Neuronal stem cell (in vitro differentiated cells): Measurements from ENCODE around the gene SRSF9.

Source experiments
- DNase-seq: peaks from one replicate; pipeline ENCODE4 v3.0.0-alpha.2; 2013; ENCODE audit warnings: low spot score
- H2AFZ ChIP-seq: one replicate; pipeline ENCODE4 v1.6.1; 2013; ENCODE audit warnings: mild to moderate bottlenecking, low read length, inconsistent platforms
- H2AK5ac ChIP-seq: 2 replicates; pipeline ENCODE4 v1.6.1; 2013; ENCODE audit warnings: low read depth, mild to moderate bottlenecking, inconsistent platforms, low read length, moderate library complexity, mixed read lengths
- H2BK120ac ChIP-seq: 2 replicates; pipeline ENCODE4 v1.6.1; 2013; ENCODE audit warnings: low read depth, mild to moderate bottlenecking, inconsistent platforms, low read length, moderate library complexity, mixed read lengths
- H2BK12ac ChIP-seq: one replicate; pipeline ENCODE4 v1.6.1; 2013; ENCODE audit warnings: low read length, inconsistent platforms
- H2BK15ac ChIP-seq: 2 replicates; pipeline ENCODE4 v1.6.1; 2013; ENCODE audit warnings: mild to moderate bottlenecking, low read length, inconsistent platforms, mixed read lengths
- H2BK5ac ChIP-seq: one replicate; pipeline ENCODE4 v1.6.1; 2013; ENCODE audit warnings: inconsistent platforms, mild to moderate bottlenecking, low read length, moderate library complexity
- H3K14ac ChIP-seq: one replicate; pipeline ENCODE4 v1.6.1; 2013; ENCODE audit warnings: low read length, inconsistent platforms
- H3K18ac ChIP-seq: 2 replicates; pipeline ENCODE4 v1.6.1; 2013; ENCODE audit warnings: low read length, inconsistent platforms
- H3K23ac ChIP-seq: 2 replicates; pipeline ENCODE4 v1.6.1; 2013; ENCODE audit warnings: low read depth, mild to moderate bottlenecking, mixed read lengths, low read length, inconsistent platforms; ENCODE audit not compliant: poor library complexity
- H3K27ac ChIP-seq: replicated peaks from 3 replicates; pipeline ENCODE4 v1.5.1; 2013; ENCODE audit warnings: low read length, inconsistent platforms
- H3K27me3 ChIP-seq, 3 experiments: 2 replicates each; pipeline ENCODE4 v1.6.1; 2013; ENCODE audit warnings: low read length in 3 of 3, mild to moderate bottlenecking in 2 of 3, inconsistent platforms in 1 of 3, low read depth in 1 of 3, mixed read lengths in 1 of 3, moderate library complexity in 1 of 3; ENCODE audit not compliant: control insufficient read depth in 3 of 3, insufficient read depth in 3 of 3
- H3K36me3 ChIP-seq, 2 donors: replicated peaks in 1 of 2; 2 replicates each; pipeline ENCODE4 v1.6.1; 2013; ENCODE audit warnings: low read length in 2 of 2; ENCODE audit not compliant: control insufficient read depth in 2 of 2, insufficient read depth in 2 of 2
- H3K4ac ChIP-seq: 2 replicates; pipeline ENCODE4 v1.6.1; 2013; ENCODE audit warnings: inconsistent platforms, mild to moderate bottlenecking, low read length, moderate library complexity
- H3K4me1 ChIP-seq, 2 donors: 1 replicate in 1 of 2; 2 replicates in 1 of 2; pipeline ENCODE4 v1.6.1; 2013; ENCODE audit warnings: low read length in 2 of 2, low read depth in 1 of 2; ENCODE audit not compliant: control insufficient read depth in 2 of 2, insufficient read depth in 1 of 2
- H3K4me2 ChIP-seq: one replicate; pipeline ENCODE4 v1.6.1; 2013; ENCODE audit warnings: mild to moderate bottlenecking, low read length, inconsistent platforms; ENCODE audit not compliant: insufficient read depth, poor library complexity, severe bottlenecking
- H3K4me3 ChIP-seq, 2 donors: 2 replicates each; pipeline ENCODE4 v1.5.1; 2013; ENCODE audit warnings: low read length in 2 of 2, mild to moderate bottlenecking in 2 of 2, inconsistent platforms in 1 of 2, moderate library complexity in 1 of 2
- H3K79me1 ChIP-seq: one replicate; pipeline ENCODE4 v1.6.1; 2013; ENCODE audit warnings: low read depth, mild to moderate bottlenecking, inconsistent platforms, low read length, moderate library complexity
- H3K9ac ChIP-seq: one replicate; pipeline ENCODE4 v1.6.1; 2013; ENCODE audit warnings: mild to moderate bottlenecking, low read depth, low read length, inconsistent platforms; ENCODE audit not compliant: poor library complexity
- H3K9me3 ChIP-seq, 2 donors: replicated peaks in 1 of 2; 2 replicates each; pipeline versions ENCODE3 to v1.6.1; 2013; ENCODE audit warnings: low read length in 2 of 2, mild to moderate bottlenecking in 2 of 2, inconsistent platforms in 1 of 2, low read depth in 1 of 2, mixed read lengths in 1 of 2, moderate library complexity in 1 of 2; ENCODE audit not compliant: control insufficient read depth in 2 of 2, insufficient read depth in 1 of 2
- H4K8ac ChIP-seq: one replicate; pipeline ENCODE4 v1.6.1; 2013; ENCODE audit warnings: low read depth, mild to moderate bottlenecking, inconsistent platforms, low read length, moderate library complexity
- H4K91ac ChIP-seq: one replicate; pipeline ENCODE4 v1.6.1; 2013; ENCODE audit warnings: low read length, low read depth, mild to moderate bottlenecking, inconsistent platforms; ENCODE audit not compliant: poor library complexity
- WGBS, 2 donors: extraction: QIAGEN DNeasy Blood & Tissue Kit; methylation state at CpG; one replicate each; pipeline ENCODE4 v1.1.7; 2013; ENCODE audit warnings: missing lambda C conversion rate in 2 of 2, mixed read lengths in 1 of 2; ENCODE audit not compliant: insufficient read length in 2 of 2, insufficient replicate concordance in 1 of 2; ENCODE audit errors: extremely low coverage in 2 of 2; 5-methylcytosine and 5-hydroxymethylcytosine counted together

Gene SRSF9

DNA sequence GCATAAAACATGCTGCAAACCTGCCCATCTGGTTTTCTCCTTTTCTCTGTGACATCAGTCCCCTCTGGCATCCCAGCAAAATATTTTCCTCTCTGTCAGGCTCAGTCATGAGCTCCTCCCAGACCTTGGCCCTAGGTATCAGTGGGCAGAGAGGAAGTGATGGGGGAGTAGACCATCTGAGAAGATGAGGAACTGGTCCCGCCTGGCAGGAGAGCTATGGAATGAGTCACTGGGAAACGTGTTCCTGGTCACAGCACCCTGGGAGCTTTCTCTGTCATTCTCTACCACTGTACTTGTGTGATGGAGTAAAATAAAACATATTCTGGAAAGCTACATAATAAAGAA lies 5.0 kb upstream of the SRSF9 start:
- no peak for DNase-seq
- no peak overlapping the region for H3K18ac ChIP-seq
- no peaks in the 10 kb centered on the region for H3K9me3 ChIP-seq
- H2BK120ac ChIP-seq: no peak overlapping the region
- H3K36me3 ChIP-seq: no peaks in the 10 kb centered on the region
- H3K4me2 ChIP-seq: no peak overlapping the region
- H3K14ac ChIP-seq: no peak overlapping the region
- H4K8ac ChIP-seq: no peak overlapping the region
- no peak overlapping the region for H3K9ac ChIP-seq
- no peak overlapping the region for H3K4me3 ChIP-seq
- H3K79me1 ChIP-seq: no peaks in the 10 kb centered on the region
- peaks cover 2 to 19% of the 10 kb centered on the region in 2 donors for H3K4me1 ChIP-seq
- H2BK12ac ChIP-seq: no peak overlapping the region
- no peak overlapping the region for H3K4ac ChIP-seq
- H3K27me3 ChIP-seq: peaks cover 0 to 2% (median 0%) of the 10 kb centered on the region in 3 experiments
- no peak overlapping the region for H2BK5ac ChIP-seq
- H3K23ac ChIP-seq: no peak overlapping the region
- no peak overlapping the region for H2BK15ac ChIP-seq
- H2AFZ ChIP-seq: no peak overlapping the region
- WGBS, 2 donors: no CpG with 5 or more reads among the region's 2 CpGs
- no peak overlapping the region for H2AK5ac ChIP-seq
- no peak overlapping the region for H3K27ac ChIP-seq
- H4K91ac ChIP-seq: no peak overlapping the region

DNA sequence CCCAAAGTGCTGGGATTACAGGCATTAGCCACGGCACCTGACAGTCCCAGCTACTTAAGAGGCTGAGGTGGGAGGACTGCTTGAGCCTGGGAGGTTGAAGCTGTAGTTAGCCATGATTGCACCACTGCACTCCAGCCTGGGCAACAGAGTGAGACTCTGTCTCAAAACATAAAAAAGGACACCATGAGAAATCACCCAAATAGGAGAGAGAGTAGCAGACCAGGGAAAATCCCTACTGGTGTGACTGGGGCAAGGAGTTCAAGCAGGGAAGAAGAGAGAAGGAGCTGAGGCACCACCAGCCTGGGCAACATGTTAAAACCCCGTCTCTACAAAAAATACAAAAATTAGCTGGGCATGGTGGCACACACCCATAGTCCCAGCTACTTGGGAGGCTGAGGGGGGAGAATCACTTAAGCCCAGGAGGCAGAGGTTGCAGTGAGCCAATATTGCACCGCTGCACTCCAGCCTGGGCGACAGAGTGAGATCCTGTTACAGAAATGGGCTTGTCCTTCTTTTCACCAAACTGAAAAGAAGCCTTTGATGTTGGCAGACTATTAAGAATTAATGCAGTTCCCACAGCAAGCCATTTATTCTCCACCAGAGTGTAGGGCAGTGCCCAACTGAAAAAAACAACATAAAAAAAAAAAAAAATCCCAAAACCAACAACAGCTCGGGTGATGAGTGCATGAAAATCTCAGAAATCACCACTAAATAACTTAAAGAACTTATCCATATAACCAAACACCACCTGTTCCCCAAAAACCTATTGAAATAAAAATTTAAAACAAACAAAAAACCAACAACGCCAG lies 4.5 kb upstream of the SRSF9 start:
- DNase-seq: no peak
- H3K4me2 ChIP-seq: no peak overlapping the region

GRCh38 chr12:120472521-120472920 lies 3.0 kb upstream of the SRSF9 start:
- Histone ChIP-seq H2BK12ac (no peak overlapping the region), H3K79me1 (peaks cover 3% of the 10 kb centered on the region), H2AFZ (no peak overlapping the region), H3K36me3 (peaks cover 0 to 3% of the 10 kb centered on the region in 2 donors), H2AK5ac (no peak overlapping the region), H3K27me3 (peaks cover 0 to 2% (median 0%) of the 10 kb centered on the region in 3 experiments), H4K8ac (no peak overlapping the region), H3K4me1 (peaks cover 2 to 16% of the 10 kb centered on the region in 2 donors), H3K14ac (no peak overlapping the region), H3K18ac (no peak overlapping the region), H2BK15ac (no peak overlapping the region), H3K4me3 (no peak overlapping the region), H2BK120ac (no peak overlapping the region), H3K27ac (no peak overlapping the region), H3K9ac (no peak overlapping the region), H3K4me2 (no peak overlapping the region), H2BK5ac (no peak overlapping the region), H3K23ac (no peak overlapping the region), H4K91ac (no peak overlapping the region), H3K9me3 (no peaks in the 10 kb centered on the region), H3K4ac (no peak overlapping the region)
- DNase-seq: no peak

More for the DNA sequence above, 4.5 kb upstream of the SRSF9 start:
- no peak overlapping the region for H4K8ac ChIP-seq
- H2AK5ac ChIP-seq: no peak overlapping the region
- H2AFZ ChIP-seq: no peak overlapping the region
- H3K18ac ChIP-seq: no peak overlapping the region
- WGBS, 2 donors: no CpG with 5 or more reads among the region's 6 CpGs
- no peak overlapping the region for H2BK5ac ChIP-seq
- H3K4me3 ChIP-seq: no peak overlapping the region
- H3K4ac ChIP-seq: no peak overlapping the region
- no peak overlapping the region for H3K27ac ChIP-seq
- no peak overlapping the region for H2BK12ac ChIP-seq
- H3K79me1 ChIP-seq: peaks cover 1% of the 10 kb centered on the region
- no peak overlapping the region for H2BK15ac ChIP-seq
- H3K9me3 ChIP-seq: no peaks in the 10 kb centered on the region
- H3K14ac ChIP-seq: no peak overlapping the region
- H3K9ac ChIP-seq: no peak overlapping the region
- peaks cover 2 to 16% of the 10 kb centered on the region in 2 donors for H3K4me1 ChIP-seq
- H2BK120ac ChIP-seq: no peak overlapping the region
- peaks cover 0 to 2% (median 0%) of the 10 kb centered on the region in 3 experiments for H3K27me3 ChIP-seq
- H4K91ac ChIP-seq: no peak overlapping the region
- H3K23ac ChIP-seq: no peak overlapping the region
- no peaks in the 10 kb centered on the region for H3K36me3 ChIP-seq

GRCh38 chr12:120470150-120470784 lies 719 bp upstream of the SRSF9 start:
- Histone ChIP-seq H3K9me3 (no peaks in the 10 kb centered on the region), H3K27me3 (peaks cover 0 to 2% (median 0%) of the 10 kb centered on the region in 3 experiments), H3K4me3 (peak overlapping the region; percentile 96 to 99), H2BK12ac (no peak overlapping the region), H3K4me1 (peaks cover 2 to 16% of the 10 kb centered on the region in 2 donors), H2BK5ac (peak overlapping the region; percentile 98), H2AFZ (peak overlapping the region; percentile 96), H3K9ac (peak overlapping the region; percentile 96), H3K14ac (peak overlapping the region; percentile 90), H3K23ac (peak overlapping the region; percentile 100), H3K18ac (peak overlapping the region; percentile 96), H4K8ac (no peak overlapping the region), H3K4ac (no peak overlapping the region), H3K79me1 (peaks cover 3% of the 10 kb centered on the region), H3K36me3 (peaks cover 10 to 25% of the 10 kb centered on the region in 2 donors), H3K4me2 (peak overlapping the region; percentile 74), H2BK15ac (no peak overlapping the region), H2AK5ac (peak overlapping the region; percentile 77), H3K27ac (peak overlapping the region; percentile 18), H4K91ac (no peak overlapping the region), H2BK120ac (no peak overlapping the region)
- peak; percentile 29 for DNase-seq
- WGBS, 2 donors: no CpG with 5 or more reads among the region's 26 CpGs
